Mononuclear cell (primary cell): ENCODE measurements around the gene MGAT4A. TPM values are rescaled to one million over a fixed set of nuclear protein-coding genes. Genes with fewer than 3 reads are reported as not detected.

Experiments used
- total RNA-seq: library from RNA; depleted of rRNA; stranded (reverse); fragments of >200 nt; gene quantifications from one replicate; pipeline ENCODE4 v1.2.3, GENCODE V29; 2012

Gene MGAT4A
- total RNA-seq, 1 donor, result 207 TPM

Other genes starting within 250 kb of the MGAT4A start
- 18.6 TPM for gene COA5, start 122.6 kb downstream of the MGAT4A start, total RNA-seq
- 13.7 TPM for gene UNC50, start 122.5 kb downstream of the MGAT4A start, total RNA-seq
- 1.6 TPM for gene CRACDL, start 205.1 kb upstream of the MGAT4A start, total RNA-seq